ENCODE measurements around the gene TMEM270. TPM values are rescaled to one million over a fixed set of nuclear protein-coding genes. Genes with fewer than 3 reads are reported as not detected.
A peak's percentile ranks its signal among the peaks of the same experiment; 100 is the strongest.

TMEM270 gene
- polyA plus RNA-seq, 1 of the 3 experiments (the other 2 are of a cell fraction), result 0.71 TPM

DNA sequence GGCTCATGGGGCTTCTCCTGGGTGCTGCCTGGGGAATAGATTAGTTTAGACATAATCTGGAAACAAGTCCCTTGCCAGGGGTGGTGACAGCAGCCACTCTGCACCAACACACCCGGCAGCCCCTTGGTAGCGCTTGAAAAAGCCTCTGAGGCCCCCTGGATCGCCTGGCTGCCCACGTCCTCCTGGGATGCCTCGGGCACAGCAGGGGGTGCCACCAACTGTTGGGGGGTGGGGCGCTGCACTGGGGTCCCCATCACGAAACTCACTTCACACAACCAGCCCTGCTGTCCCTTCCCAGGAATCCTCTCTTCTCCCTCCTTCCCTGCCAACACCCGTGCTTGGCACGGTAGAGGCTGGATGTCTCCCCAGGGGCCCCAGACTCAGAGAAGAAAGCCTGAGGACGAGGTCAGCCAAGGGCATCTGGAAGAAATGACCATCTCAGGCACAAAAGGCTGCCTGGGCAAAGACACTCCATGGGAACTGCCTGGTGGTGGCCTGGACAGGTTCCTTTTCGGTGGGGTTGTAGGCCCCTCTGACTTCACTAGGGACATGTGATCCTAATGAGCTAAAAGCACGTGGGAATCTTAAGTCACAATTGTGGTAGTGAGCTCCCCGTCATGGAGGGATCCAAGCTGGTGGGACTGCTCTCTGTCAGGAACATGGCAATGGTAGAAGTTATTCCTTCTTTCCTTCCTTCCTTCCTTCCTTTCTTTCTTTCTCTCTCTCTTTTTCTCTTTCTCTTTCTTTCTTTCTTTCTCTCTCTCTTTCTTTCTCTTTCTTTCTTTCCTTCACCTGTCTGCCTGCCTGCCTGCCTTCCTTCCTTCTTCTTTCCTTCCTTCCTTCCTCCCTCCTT lies 11.3 kb downstream of the TMEM270 start:
- no peaks in the 10 kb centered on the region for H4K20me1 ChIP-seq (ENCODE audit: insufficient read depth)
- H3K27ac ChIP-seq (ENCODE audit: low read depth in 2 of 2, low read length in 1 of 2), result no peak overlapping the region
- no peaks in the 10 kb centered on the region for H3K79me2 ChIP-seq (ENCODE audit: insufficient read depth)
- H2AFZ ChIP-seq (ENCODE audit: low read depth), result no peak overlapping the region
- WGBS (ENCODE audit: low lambda C conversion rate), result 76% methylated on average over 12 of the region's 13 CpGs
- no peak overlapping the region for H3K4me2 ChIP-seq
- peaks cover 0 to 33% of the 10 kb centered on the region in 2 experiments; a peak in 1 of 4 replicates for H3K4me1 ChIP-seq (ENCODE audit: control insufficient read depth in 1 of 2, insufficient read depth in 2 of 2, low read depth in 1 of 2, low read length in 1 of 2)
- no peak for DNase-seq
- no peaks in the 10 kb centered on the region for H3K9me3 ChIP-seq
- no peaks in the 10 kb centered on the region for H3F3A ChIP-seq (replicated peaks; ENCODE audit: insufficient read depth)
- TF ChIP-seq, protein P1, sequence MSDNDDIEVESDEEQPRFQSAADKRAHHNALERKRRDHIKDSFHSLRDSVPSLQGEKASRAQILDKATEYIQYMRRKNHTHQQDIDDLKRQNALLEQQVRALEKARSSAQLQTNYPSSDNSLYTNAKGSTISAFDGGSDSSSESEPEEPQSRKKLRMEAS (IDR thresholded peaks at IDR 0.05; ENCODE audit: low read depth), result no peak
- no peak for TF ChIP-seq YY1 (IDR thresholded peaks at IDR 0.05; ENCODE audit: low read depth)
- TF ChIP-seq RFX5 (IDR thresholded peaks at IDR 0.05; ENCODE audit: low read length), result no peak
- peak in 1 of 2 experiments; percentile 14; a peak in 1 of 4 replicates for TF ChIP-seq EP300 (IDR thresholded peaks at IDR 0.05; ENCODE audit: borderline replicate concordance in 1 of 2, low read depth in 1 of 2, low read length in 1 of 2)
- TF ChIP-seq, protein P2, sequence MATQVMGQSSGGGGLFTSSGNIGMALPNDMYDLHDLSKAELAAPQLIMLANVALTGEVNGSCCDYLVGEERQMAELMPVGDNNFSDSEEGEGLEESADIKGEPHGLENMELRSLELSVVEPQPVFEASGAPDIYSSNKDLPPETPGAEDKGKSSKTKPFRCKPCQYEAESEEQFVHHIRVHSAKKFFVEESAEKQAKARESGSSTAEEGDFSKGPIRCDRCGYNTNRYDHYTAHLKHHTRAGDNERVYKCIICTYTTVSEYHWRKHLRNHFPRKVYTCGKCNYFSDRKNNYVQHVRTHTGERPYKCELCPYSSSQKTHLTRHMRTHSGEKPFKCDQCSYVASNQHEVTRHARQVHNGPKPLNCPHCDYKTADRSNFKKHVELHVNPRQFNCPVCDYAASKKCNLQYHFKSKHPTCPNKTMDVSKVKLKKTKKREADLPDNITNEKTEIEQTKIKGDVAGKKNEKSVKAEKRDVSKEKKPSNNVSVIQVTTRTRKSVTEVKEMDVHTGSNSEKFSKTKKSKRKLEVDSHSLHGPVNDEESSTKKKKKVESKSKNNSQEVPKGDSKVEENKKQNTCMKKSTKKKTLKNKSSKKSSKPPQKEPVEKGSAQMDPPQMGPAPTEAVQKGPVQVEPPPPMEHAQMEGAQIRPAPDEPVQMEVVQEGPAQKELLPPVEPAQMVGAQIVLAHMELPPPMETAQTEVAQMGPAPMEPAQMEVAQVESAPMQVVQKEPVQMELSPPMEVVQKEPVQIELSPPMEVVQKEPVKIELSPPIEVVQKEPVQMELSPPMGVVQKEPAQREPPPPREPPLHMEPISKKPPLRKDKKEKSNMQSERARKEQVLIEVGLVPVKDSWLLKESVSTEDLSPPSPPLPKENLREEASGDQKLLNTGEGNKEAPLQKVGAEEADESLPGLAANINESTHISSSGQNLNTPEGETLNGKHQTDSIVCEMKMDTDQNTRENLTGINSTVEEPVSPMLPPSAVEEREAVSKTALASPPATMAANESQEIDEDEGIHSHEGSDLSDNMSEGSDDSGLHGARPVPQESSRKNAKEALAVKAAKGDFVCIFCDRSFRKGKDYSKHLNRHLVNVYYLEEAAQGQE (IDR thresholded peaks at IDR 0.05; ENCODE audit: low read depth, low read length), result no peak
- TF ChIP-seq, protein P3, sequence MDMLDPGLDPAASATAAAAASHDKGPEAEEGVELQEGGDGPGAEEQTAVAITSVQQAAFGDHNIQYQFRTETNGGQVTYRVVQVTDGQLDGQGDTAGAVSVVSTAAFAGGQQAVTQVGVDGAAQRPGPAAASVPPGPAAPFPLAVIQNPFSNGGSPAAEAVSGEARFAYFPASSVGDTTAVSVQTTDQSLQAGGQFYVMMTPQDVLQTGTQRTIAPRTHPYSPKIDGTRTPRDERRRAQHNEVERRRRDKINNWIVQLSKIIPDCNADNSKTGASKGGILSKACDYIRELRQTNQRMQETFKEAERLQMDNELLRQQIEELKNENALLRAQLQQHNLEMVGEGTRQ (IDR thresholded peaks at IDR 0.05; ENCODE audit: borderline replicate concordance, low read depth, low read length), result no peak
- no peak for TF ChIP-seq TEAD4 (IDR thresholded peaks at IDR 0.05; ENCODE audit: borderline replicate concordance, insufficient read depth)
- TF ChIP-seq RCOR1 (IDR thresholded peaks at IDR 0.05; ENCODE audit: low read length), result no peak
- no peak for TF ChIP-seq FOSL2 (IDR thresholded peaks at IDR 0.05; ENCODE audit: borderline replicate concordance, low read depth)
- H3K9ac ChIP-seq, result no peak overlapping the region
- no peak overlapping the region for H3K4me3 ChIP-seq (ENCODE audit: low read depth in 2 of 2, low read length in 1 of 2)
- CTCF ChIA-PET, result interaction anchor here (1.2 to 5.4 kb wide), 4 partner anchors 9 to 154 kb away, joined by 3 to 57 read pairs (median 10); partner anchors contain the start of gene ELN
- H3K36me3 ChIP-seq (replicated peaks in 1 of 2; ENCODE audit: control insufficient read depth in 1 of 2, insufficient read depth in 2 of 2, low read length in 1 of 2), result no peaks in the 10 kb centered on the region
- H3K9me2 ChIP-seq, result no peaks in the 10 kb centered on the region
- no peaks in the 10 kb centered on the region for H3K27me3 ChIP-seq (ENCODE audit: insufficient read depth)
- POLR2A ChIA-PET, result interaction anchor here (0.7 kb wide), 1 partner anchor 8 kb away, joined by 3 read pairs; no protein-coding TSS in a partner anchor

DNA sequence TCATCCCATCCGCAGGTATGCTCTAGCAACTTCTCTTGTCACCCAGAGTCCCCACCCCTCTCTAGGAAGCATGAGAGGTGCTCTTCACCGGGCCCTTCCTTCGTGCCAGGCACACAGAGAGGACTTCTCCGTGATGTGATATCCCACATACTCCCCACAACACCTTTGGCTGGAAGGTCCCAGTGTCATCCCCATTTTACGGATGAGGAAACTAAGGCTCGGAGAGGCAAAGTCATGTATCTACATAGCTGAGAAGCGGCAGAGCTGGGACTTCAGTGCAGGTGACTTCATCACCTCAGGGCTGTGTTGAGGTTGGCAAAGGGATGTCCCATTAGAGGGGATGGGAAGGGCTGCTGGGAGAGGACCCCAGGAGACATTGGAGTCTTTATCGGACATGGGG lies 15.4 kb downstream of the TMEM270 start:
- POLR2A ChIA-PET, result no interaction called here
- TF ChIP-seq, protein P4, sequence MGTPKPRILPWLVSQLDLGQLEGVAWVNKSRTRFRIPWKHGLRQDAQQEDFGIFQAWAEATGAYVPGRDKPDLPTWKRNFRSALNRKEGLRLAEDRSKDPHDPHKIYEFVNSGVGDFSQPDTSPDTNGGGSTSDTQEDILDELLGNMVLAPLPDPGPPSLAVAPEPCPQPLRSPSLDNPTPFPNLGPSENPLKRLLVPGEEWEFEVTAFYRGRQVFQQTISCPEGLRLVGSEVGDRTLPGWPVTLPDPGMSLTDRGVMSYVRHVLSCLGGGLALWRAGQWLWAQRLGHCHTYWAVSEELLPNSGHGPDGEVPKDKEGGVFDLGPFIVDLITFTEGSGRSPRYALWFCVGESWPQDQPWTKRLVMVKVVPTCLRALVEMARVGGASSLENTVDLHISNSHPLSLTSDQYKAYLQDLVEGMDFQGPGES (IDR thresholded peaks at IDR 0.05; ENCODE audit: low read depth, low read length), result no peak
- TF ChIP-seq JUND (IDR thresholded peaks at IDR 0.05) (no peak), SIN3A (IDR thresholded peaks at IDR 0.05; ENCODE audit: borderline replicate concordance, low read depth, low read length) (no peak), CHD2 (IDR thresholded peaks at IDR 0.05; ENCODE audit: low read length, partially characterized antibody) (no peak), POLR2AphosphoS5 (IDR thresholded peaks at IDR 0.05; ENCODE audit: low read depth, low read length) (no peak)
- TF ChIP-seq, protein P3 (IDR thresholded peaks at IDR 0.05; ENCODE audit: borderline replicate concordance, low read depth, low read length), result no peak

More for the DNA sequence above, 15.4 kb downstream of the TMEM270 start:
- 87% methylated on average over 8 of the region's 8 CpGs for WGBS (ENCODE audit: low lambda C conversion rate)
- Histone ChIP-seq H3K9me2 (no peaks in the 10 kb centered on the region), H3K27me3 (ENCODE audit: insufficient read depth) (no peaks in the 10 kb centered on the region), H3K9ac (no peak overlapping the region), H3F3A (replicated peaks; ENCODE audit: insufficient read depth) (peaks cover 6% of the 10 kb centered on the region), H2AFZ (ENCODE audit: low read depth) (no peak overlapping the region), H3K27ac (ENCODE audit: low read depth in 2 of 2, low read length in 1 of 2) (no peak overlapping the region), H3K9me3 (no peaks in the 10 kb centered on the region), H3K79me2 (ENCODE audit: insufficient read depth) (no peaks in the 10 kb centered on the region), H3K36me3 (replicated peaks in 1 of 2; ENCODE audit: control insufficient read depth in 1 of 2, insufficient read depth in 2 of 2, low read length in 1 of 2) (no peaks in the 10 kb centered on the region), H4K20me1 (ENCODE audit: insufficient read depth) (no peaks in the 10 kb centered on the region), H3K4me1 (ENCODE audit: control insufficient read depth in 1 of 2, insufficient read depth in 2 of 2, low read depth in 1 of 2, low read length in 1 of 2) (peaks cover 9 to 21% of the 10 kb centered on the region in 2 experiments; a peak in 3 of 4 replicates), H3K4me3 (ENCODE audit: low read depth in 2 of 2, low read length in 1 of 2) (no peak overlapping the region), H3K4me2 (no peak overlapping the region)
- DNase-seq, result peak; percentile 24
- CTCF ChIA-PET, result no interaction called here

Measured in SK-N-SH (cell line).